Mesenchymal stem cell (in vitro differentiated cells and primary cell): ENCODE data around the gene PCGF1.

ENCODE experiments used
- DNase-seq: peaks from one replicate; pipeline ENCODE4 v3.0.0-alpha.2; 2013
- H2AFZ ChIP-seq: one replicate; pipeline ENCODE4 v1.6.1; 2013; ENCODE audit warnings: low read depth, mild to moderate bottlenecking, control low read depth, inconsistent platforms, low read length, moderate library complexity
- H2AK5ac ChIP-seq: 2 replicates; pipeline ENCODE4 v1.6.1; 2013; ENCODE audit warnings: low read length, moderate library complexity, mild to moderate bottlenecking, inconsistent platforms; ENCODE audit not compliant: severe bottlenecking
- H2BK120ac ChIP-seq: one replicate; pipeline ENCODE4 v1.6.1; 2013; ENCODE audit warnings: low read depth, mild to moderate bottlenecking, inconsistent platforms, low read length, moderate library complexity
- H2BK12ac ChIP-seq, 2 experiments: one replicate each; pipeline ENCODE4 v1.6.1; 2013; ENCODE audit warnings: inconsistent platforms in 2 of 2, low read length in 2 of 2, mild to moderate bottlenecking in 2 of 2, moderate library complexity in 2 of 2, control low read depth in 1 of 2
- H2BK15ac ChIP-seq: one replicate; pipeline ENCODE4 v1.6.1; 2013; ENCODE audit warnings: mild to moderate bottlenecking, low read depth, inconsistent platforms; ENCODE audit not compliant: poor library complexity, severe bottlenecking
- H2BK5ac ChIP-seq: 2 replicates; pipeline ENCODE4 v1.6.1; 2013; ENCODE audit warnings: low read depth, mild to moderate bottlenecking, low read length, control low read depth, inconsistent platforms; ENCODE audit not compliant: poor library complexity, severe bottlenecking
- H3K14ac ChIP-seq, 2 experiments: one replicate each; pipeline ENCODE4 v1.6.1; 2013; ENCODE audit warnings: inconsistent platforms in 2 of 2, low read length in 2 of 2, control low read depth in 1 of 2, mild to moderate bottlenecking in 1 of 2, moderate library complexity in 1 of 2
- H3K18ac ChIP-seq, 2 experiments: one replicate each; pipeline ENCODE4 v1.6.1; 2013; ENCODE audit warnings: inconsistent platforms in 2 of 2, low read length in 2 of 2, control low read depth in 1 of 2, low read depth in 1 of 2, mild to moderate bottlenecking in 1 of 2
- H3K23ac ChIP-seq, 2 experiments: one replicate each; pipeline ENCODE4 v1.6.1; 2013; ENCODE audit warnings: inconsistent platforms in 2 of 2, low read length in 2 of 2, mild to moderate bottlenecking in 2 of 2, moderate library complexity in 2 of 2, control low read depth in 1 of 2
- H3K27ac ChIP-seq: 2 replicates; pipeline ENCODE4 v1.5.1; 2013; ENCODE audit warnings: mild to moderate bottlenecking, moderate library complexity, low read length, control low read depth, inconsistent platforms; ENCODE audit not compliant: poor library complexity, severe bottlenecking
- H3K27me3 ChIP-seq, 2 experiments: 2 replicates each; pipeline versions ENCODE4 v1.6.1 to v1.7.0; 2013; ENCODE audit warnings: low read length in 2 of 2, mild to moderate bottlenecking in 2 of 2, moderate library complexity in 2 of 2, control low read depth in 1 of 2, inconsistent platforms in 1 of 2; ENCODE audit not compliant: control insufficient read depth in 1 of 2, insufficient read depth in 1 of 2
- H3K36me3 ChIP-seq, 2 experiments: 2 replicates each; pipeline versions ENCODE4 v1.6.1 to v1.7.0; 2013; ENCODE audit warnings: low read length in 2 of 2, control low read depth in 1 of 2, inconsistent platforms in 1 of 2, low read depth in 1 of 2, mild to moderate bottlenecking in 1 of 2; ENCODE audit not compliant: insufficient read depth in 2 of 2, control insufficient read depth in 1 of 2
- H3K4ac ChIP-seq, 2 experiments: one replicate each; pipeline ENCODE4 v1.6.1; 2013; ENCODE audit warnings: inconsistent platforms in 2 of 2, low read length in 2 of 2, mild to moderate bottlenecking in 2 of 2, moderate library complexity in 2 of 2, control low read depth in 1 of 2, low read depth in 1 of 2
- H3K4me1 ChIP-seq: 2 replicates; pipeline ENCODE4 v1.6.1; 2013; ENCODE audit warnings: low read depth, low read length, control low read depth; ENCODE audit not compliant: control insufficient read depth, insufficient read depth
- H3K4me2 ChIP-seq: 2 replicates; pipeline ENCODE4 v1.6.1; 2013; ENCODE audit warnings: low read length, mild to moderate bottlenecking, inconsistent platforms; ENCODE audit not compliant: poor library complexity, severe bottlenecking
- H3K4me3 ChIP-seq, 2 experiments: 2 replicates each; pipeline versions ENCODE4 v1.5.1 to v1.7.0; 2013; ENCODE audit warnings: low read length in 2 of 2, mild to moderate bottlenecking in 2 of 2, control low read depth in 1 of 2, low read depth in 1 of 2; ENCODE audit not compliant: insufficient read depth in 1 of 2
- H3K79me1 ChIP-seq: replicated peaks from 2 replicates; pipeline ENCODE4 v1.6.1; 2013; ENCODE audit warnings: mild to moderate bottlenecking, control low read depth, low read length, inconsistent platforms; ENCODE audit not compliant: poor library complexity, severe bottlenecking
- H3K9ac ChIP-seq: 2 replicates; pipeline ENCODE4 v1.7.0; 2013; ENCODE audit warnings: mild to moderate bottlenecking, low read length, moderate library complexity
- H3K9me3 ChIP-seq: 2 replicates; pipeline ENCODE4 v1.7.0; 2013; ENCODE audit warnings: mild to moderate bottlenecking, low read length; ENCODE audit not compliant: control insufficient read depth
- H4K8ac ChIP-seq: one replicate; pipeline ENCODE4 v1.6.1; 2013; ENCODE audit warnings: inconsistent platforms, mild to moderate bottlenecking, low read length, moderate library complexity
- H4K91ac ChIP-seq: one replicate; pipeline ENCODE4 v1.6.1; 2013; ENCODE audit warnings: mild to moderate bottlenecking, low read length, inconsistent platforms
- WGBS: methylation state at CpG from one replicate; pipeline ENCODE4 v1.1.7; 2013; ENCODE audit warnings: mixed read lengths; 5-methylcytosine and 5-hydroxymethylcytosine counted together

PCGF1 gene

DNA sequence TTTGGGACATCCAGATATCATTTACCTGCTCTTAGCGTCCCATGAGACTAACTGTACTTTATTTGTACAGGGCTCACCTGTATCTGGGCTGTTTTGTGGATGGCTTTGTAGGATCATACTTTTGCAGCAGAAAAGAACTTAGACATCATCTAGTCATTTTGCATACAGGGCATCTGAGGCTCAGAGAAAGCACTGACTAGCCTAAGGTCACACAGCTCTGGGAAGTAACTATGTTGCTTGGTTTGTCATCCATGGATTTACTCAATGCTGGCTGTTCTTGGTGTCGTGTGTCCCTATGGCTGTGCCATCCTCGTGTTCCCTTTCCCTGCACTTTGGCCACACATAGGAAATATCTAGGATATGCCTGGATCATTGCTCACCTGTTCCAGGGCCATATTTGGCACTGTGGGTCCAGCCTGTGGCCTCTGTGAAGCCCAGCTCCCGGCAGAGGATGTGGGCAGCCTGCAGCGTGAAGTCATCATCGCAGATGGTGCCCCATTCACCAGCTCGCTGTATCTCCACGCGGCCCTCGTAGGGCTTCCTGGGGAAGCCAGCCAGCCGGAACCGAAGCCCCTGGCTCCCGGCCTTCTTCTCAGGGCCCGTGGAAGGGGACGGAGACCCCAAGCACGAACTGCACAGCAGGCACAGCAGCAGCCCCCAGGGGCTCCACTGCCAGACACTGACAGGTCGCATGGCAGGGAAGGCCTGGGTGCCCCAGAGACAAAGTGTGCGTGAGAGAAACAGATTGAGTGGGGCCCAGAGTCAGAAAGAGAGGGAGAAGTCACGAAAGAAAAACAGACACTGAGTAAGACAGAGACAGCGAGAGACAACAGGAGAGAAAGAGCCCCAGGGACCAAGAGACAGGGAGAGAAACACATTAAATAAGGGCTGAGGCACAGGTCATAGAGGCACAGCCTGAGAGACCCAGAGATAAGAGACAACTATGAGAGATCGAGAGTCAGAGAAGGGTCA, 44.7 kb upstream of the PCGF1 start:
- H4K91ac ChIP-seq: no peak overlapping the region
- no peak overlapping the region for H4K8ac ChIP-seq
- H2AFZ ChIP-seq: no peak overlapping the region
- H2AK5ac ChIP-seq: no peak overlapping the region
- H3K9me3 ChIP-seq: no peaks in the 10 kb centered on the region
- no peak overlapping the region for H3K18ac ChIP-seq
- peaks cover 13 to 14% of the 10 kb centered on the region in 2 experiments for H3K36me3 ChIP-seq
- H3K79me1 ChIP-seq: peaks cover 29% of the 10 kb centered on the region
- H2BK15ac ChIP-seq: no peak overlapping the region
- H3K4me3 ChIP-seq: peak overlapping the region in 1 of 2 experiments; percentile 99
- no peak overlapping the region for H3K4ac ChIP-seq
- WGBS: 88% methylated on average over 21 of the region's 21 CpGs
- no peak overlapping the region for H2BK5ac ChIP-seq
- peaks cover 29% of the 10 kb centered on the region for H3K4me1 ChIP-seq
- peak overlapping the region; percentile 93 for H3K9ac ChIP-seq
- no peak overlapping the region for H2BK120ac ChIP-seq
- no peak overlapping the region for H3K14ac ChIP-seq
- H3K4me2 ChIP-seq: no peak overlapping the region
- H3K23ac ChIP-seq: no peak overlapping the region
- H3K27me3 ChIP-seq: no peaks in the 10 kb centered on the region
- H2BK12ac ChIP-seq: no peak overlapping the region
- H3K27ac ChIP-seq: no peak overlapping the region
- DNase-seq: no peak

DNA sequence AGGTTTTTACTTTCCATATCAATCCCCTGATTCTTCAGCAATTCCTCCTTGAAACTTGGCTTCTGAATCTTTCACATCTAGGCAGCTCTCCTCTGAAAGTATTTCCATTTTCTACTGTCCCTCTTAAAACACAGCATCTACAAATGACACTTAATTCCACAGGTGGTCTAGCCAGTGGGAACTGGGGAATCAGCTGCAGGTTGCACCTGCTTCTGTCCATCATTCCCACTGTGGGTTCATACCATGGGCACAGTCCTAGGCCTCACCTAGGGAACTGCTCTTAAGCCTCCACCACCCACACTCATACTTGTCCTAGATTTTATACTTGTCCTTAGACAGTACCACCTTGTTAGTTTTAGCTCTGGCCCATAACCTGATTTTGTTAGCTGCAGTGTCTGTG, 44.0 kb upstream of the PCGF1 start:
- Histone ChIP-seq H3K4me3 (no peak overlapping the region), H3K79me1 (peaks cover 22% of the 10 kb centered on the region), H3K14ac (no peak overlapping the region), H2AK5ac (no peak overlapping the region), H2BK120ac (no peak overlapping the region), H3K9me3 (no peaks in the 10 kb centered on the region), H2AFZ (no peak overlapping the region), H3K9ac (no peak overlapping the region), H2BK5ac (no peak overlapping the region), H4K91ac (no peak overlapping the region), H2BK12ac (no peak overlapping the region), H4K8ac (no peak overlapping the region), H3K4me2 (no peak overlapping the region), H3K4ac (no peak overlapping the region), H3K27me3 (no peaks in the 10 kb centered on the region), H3K27ac (no peak overlapping the region), H3K36me3 (peaks cover 6 to 7% of the 10 kb centered on the region in 2 experiments), H3K18ac (no peak overlapping the region), H3K4me1 (peaks cover 29% of the 10 kb centered on the region), H3K23ac (no peak overlapping the region), H2BK15ac (no peak overlapping the region)
- no peak for DNase-seq

DNA sequence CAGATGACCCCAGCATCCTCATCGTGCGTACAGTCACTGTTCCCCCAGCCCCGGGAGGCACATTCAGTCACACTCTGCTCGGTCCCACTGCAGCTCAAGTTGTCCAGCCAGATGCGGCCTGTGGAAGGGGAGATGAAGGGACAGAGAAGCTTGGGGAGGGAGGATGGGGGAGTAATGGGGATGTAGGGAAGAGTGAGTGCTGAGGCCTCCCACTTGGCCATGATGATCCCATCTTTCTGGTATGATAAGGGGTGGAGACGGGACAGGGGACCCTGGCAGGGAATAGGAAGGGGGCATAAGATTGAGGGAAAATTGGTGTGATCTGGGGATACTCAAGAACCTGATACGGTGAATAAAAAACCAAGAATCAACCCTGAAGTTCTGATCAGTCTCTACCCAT, 42.7 kb upstream of the PCGF1 start:
- H3K9ac ChIP-seq: no peak overlapping the region
- no peak overlapping the region for H3K4ac ChIP-seq
- H3K18ac ChIP-seq: no peak overlapping the region
- H3K4me3 ChIP-seq: no peak overlapping the region
- H3K4me2 ChIP-seq: no peak overlapping the region
- no peak overlapping the region for H4K91ac ChIP-seq
- no peak overlapping the region for H2AK5ac ChIP-seq
- no peak overlapping the region for H3K14ac ChIP-seq
- H2AFZ ChIP-seq: no peak overlapping the region
- WGBS: 91% methylated on average over 7 of the region's 7 CpGs
- no peak for DNase-seq
- no peak overlapping the region for H2BK120ac ChIP-seq
- H3K79me1 ChIP-seq: peaks cover 13% of the 10 kb centered on the region
- H3K36me3 ChIP-seq: no peaks in the 10 kb centered on the region
- H2BK5ac ChIP-seq: no peak overlapping the region
- no peaks in the 10 kb centered on the region for H3K9me3 ChIP-seq
- H2BK15ac ChIP-seq: no peak overlapping the region
- H2BK12ac ChIP-seq: no peak overlapping the region
- no peak overlapping the region for H4K8ac ChIP-seq
- no peaks in the 10 kb centered on the region for H3K27me3 ChIP-seq
- H3K4me1 ChIP-seq: peaks cover 21% of the 10 kb centered on the region
- no peak overlapping the region for H3K23ac ChIP-seq
- no peak overlapping the region for H3K27ac ChIP-seq
